ENCODE data around the gene NT5DC3. TPM values are rescaled to one million over a fixed set of nuclear protein-coding genes. Genes with fewer than 3 reads are reported as not detected.

The NT5DC3 gene
- total RNA-seq, 4 donors from 2014 or later = 64.5 to 185 (median 131) TPM

DNA sequence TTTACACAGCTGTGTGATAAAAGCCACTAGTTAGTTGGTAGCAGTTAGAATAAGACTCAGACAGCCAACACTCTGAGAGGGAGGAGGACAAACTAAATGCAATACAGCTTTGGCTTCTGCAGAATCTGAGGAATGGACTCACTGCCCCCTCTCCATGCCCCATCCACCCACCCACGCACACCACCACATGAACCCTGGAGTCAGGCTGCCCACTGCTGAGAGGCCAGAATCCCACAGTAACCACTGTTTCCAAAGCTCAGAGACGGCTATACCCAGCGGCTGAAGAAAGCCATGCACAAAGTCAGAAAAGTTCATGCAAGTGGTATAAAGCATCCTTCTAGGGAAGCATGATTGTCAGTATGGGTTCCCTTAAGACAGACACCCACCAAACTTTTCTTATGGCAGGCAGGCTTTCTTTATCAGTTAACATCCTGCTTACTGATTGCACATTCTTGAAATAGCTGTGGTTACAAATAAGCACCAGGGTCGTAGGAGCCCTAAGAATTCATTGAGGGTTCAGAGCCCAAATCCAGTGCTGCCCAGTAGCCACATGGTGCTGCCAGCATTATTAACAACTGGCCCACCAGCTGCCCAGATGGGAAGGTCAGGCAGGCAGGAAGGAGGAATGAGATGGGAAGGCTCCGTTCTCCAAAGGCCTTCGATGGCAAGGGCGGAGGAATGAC lies 61.5 kb downstream of the NT5DC3 start:
- H3K27me3 ChIP-seq = no peaks in the 10 kb centered on the region
- 14 to 66% methylated on average over 1 to 4 of the region's 7 CpGs for WGBS, 2 donors (ENCODE audit: low coverage in 1 of 2)
- no peak overlapping the region for H3K4me3 ChIP-seq
- no peaks in the 10 kb centered on the region for H3K9me3 ChIP-seq
- peaks cover 0 to 8% (median 0%) of the 10 kb centered on the region in 3 donors for H3K4me1 ChIP-seq
- H3K36me3 ChIP-seq = peaks cover 6 to 100% of the 10 kb centered on the region in 2 donors
- no peak overlapping the region for H3K27ac ChIP-seq
- no peak for ATAC-seq
- no peak for TF ChIP-seq POLR2A (IDR thresholded peaks at IDR 0.05)
- TF ChIP-seq POLR2AphosphoS5 (IDR thresholded peaks at IDR 0.05) = no peak
- no peak for TF ChIP-seq EP300 (IDR thresholded peaks at IDR 0.05)
- TF ChIP-seq, protein P1, sequence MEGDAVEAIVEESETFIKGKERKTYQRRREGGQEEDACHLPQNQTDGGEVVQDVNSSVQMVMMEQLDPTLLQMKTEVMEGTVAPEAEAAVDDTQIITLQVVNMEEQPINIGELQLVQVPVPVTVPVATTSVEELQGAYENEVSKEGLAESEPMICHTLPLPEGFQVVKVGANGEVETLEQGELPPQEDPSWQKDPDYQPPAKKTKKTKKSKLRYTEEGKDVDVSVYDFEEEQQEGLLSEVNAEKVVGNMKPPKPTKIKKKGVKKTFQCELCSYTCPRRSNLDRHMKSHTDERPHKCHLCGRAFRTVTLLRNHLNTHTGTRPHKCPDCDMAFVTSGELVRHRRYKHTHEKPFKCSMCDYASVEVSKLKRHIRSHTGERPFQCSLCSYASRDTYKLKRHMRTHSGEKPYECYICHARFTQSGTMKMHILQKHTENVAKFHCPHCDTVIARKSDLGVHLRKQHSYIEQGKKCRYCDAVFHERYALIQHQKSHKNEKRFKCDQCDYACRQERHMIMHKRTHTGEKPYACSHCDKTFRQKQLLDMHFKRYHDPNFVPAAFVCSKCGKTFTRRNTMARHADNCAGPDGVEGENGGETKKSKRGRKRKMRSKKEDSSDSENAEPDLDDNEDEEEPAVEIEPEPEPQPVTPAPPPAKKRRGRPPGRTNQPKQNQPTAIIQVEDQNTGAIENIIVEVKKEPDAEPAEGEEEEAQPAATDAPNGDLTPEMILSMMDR (IDR thresholded peaks at IDR 0.05) = no peak

DNA sequence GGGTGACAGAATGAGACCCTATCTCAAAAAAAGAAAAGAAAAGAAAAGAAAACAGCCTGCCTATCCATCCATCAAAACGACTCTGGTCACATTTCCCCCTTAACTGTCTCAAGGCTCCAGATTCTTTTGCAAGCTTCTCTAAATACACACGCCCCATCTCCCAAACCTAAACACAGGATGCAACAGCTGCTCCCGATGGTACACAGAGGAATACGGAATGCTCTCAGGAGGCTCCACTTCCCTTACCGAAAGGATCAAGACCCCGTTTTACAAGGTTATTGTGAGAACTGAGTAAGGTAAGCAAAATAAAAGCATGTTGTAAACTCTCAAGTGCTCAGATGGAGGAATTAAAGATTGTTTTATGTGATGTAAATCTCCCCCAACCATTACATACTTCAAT lies 62.3 kb downstream of the NT5DC3 start:
- Histone ChIP-seq H3K4me3 (no peak overlapping the region), H3K9me3 (no peaks in the 10 kb centered on the region), H3K36me3 (peaks cover 6 to 100% of the 10 kb centered on the region in 2 donors), H3K27me3 (no peaks in the 10 kb centered on the region), H3K27ac (no peak overlapping the region), H3K4me1 (peaks cover 0 to 10% (median under 1%) of the 10 kb centered on the region in 3 donors)
- 66 to 83% methylated on average over 1 to 6 of the region's 6 CpGs for WGBS, 2 donors (ENCODE audit: low coverage in 1 of 2)
- no peak for TF ChIP-seq POLR2A (IDR thresholded peaks at IDR 0.05)
- no peak for ATAC-seq

DNA sequence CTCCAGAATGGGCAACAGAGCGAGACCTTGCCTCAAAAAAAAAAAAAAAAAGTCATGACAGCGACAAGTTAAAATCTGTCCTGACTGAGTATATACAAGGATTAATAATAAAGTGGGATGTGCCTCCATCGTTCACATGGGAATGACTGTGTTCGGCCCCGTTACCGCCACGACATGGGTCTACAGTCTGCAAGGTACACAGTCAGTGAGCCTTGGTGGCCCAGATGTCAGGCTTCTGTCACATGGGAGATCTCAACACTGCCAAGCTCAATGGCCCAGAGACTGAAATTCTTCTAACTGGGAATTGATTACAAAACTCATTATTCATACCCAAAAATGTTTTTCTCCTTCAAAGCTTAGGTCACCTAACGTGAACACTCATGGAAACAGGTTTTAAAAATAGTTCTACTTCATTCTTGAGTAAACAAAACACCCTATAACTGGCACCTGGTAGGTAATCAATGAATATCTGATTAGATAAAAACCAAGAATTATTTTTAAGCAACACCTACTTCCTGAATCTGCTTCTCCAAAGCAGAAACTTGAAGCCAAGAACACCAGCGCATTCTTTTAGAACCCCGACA lies 66.0 kb downstream of the NT5DC3 start:
- H3K36me3 ChIP-seq = peaks cover 10 to 100% of the 10 kb centered on the region in 2 donors
- no peaks in the 10 kb centered on the region for H3K9me3 ChIP-seq
- H3K4me3 ChIP-seq = no peak overlapping the region
- H3K27ac ChIP-seq = no peak overlapping the region
- WGBS, 2 donors (ENCODE audit: low coverage in 1 of 2) = 92 to 98% methylated on average over 4 of the region's 10 CpGs
- TF ChIP-seq, protein P1 (IDR thresholded peaks at IDR 0.05) = no peak
- no peak for TF ChIP-seq POLR2AphosphoS5 (IDR thresholded peaks at IDR 0.05)
- no peak for TF ChIP-seq POLR2A (IDR thresholded peaks at IDR 0.05)
- no peak for TF ChIP-seq EP300 (IDR thresholded peaks at IDR 0.05)
- ATAC-seq = no peak
- no peaks in the 10 kb centered on the region for H3K27me3 ChIP-seq
- peaks cover 2 to 33% (median 7%) of the 10 kb centered on the region in 3 donors for H3K4me1 ChIP-seq

DNA sequence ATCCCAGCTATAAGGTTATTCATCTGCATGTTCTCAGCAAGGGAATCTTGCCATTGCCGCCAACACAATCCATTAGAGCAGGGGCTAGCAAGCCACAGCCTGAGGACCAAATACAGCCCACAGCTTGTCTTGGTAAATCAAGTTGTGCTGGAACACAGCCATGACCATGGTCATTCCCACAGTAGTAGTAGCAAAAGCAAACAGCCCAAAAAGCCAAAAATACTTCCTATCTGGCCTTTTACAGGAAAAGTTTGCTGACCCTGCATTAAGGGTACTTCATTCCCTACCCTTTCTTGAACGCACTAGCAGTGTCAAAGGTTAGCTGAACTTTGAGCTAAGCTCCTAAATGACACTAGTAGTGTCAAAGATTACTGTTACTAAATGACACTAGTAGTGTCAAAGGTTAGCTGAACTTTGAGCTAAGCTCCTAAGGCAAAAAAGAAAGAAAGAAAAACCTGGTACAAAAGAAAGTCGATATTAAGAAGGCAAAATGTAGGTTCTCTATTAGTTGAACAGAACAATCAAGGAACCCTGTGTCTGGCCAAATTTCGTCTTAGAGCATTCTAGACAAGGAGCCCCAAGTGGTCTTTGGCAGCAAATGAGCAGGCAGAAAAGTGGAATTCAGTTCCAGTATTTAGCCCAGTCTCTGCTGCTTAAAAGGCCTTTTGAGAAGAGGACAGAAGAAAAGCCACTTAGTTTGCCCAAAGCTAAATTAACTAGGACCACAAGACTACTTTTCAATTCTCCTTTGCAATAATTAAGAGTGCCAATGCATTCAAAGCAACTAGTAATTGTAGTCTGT lies 67.7 kb downstream of the NT5DC3 start:
- H3K4me3 ChIP-seq = no peak overlapping the region
- H3K36me3 ChIP-seq = peaks cover 14 to 100% of the 10 kb centered on the region in 2 donors
- TF ChIP-seq POLR2A (IDR thresholded peaks at IDR 0.05) = no peak
- 38 to 63% methylated on average over 3 of the region's 4 CpGs for WGBS, 2 donors (ENCODE audit: low coverage in 1 of 2)
- peaks cover 2 to 33% (median 7%) of the 10 kb centered on the region in 3 donors for H3K4me1 ChIP-seq
- peak overlapping the region in 2 of 4 donors; percentile 1 to 34 for H3K27ac ChIP-seq
- no peak for ATAC-seq
- H3K9me3 ChIP-seq = no peaks in the 10 kb centered on the region
- no peaks in the 10 kb centered on the region for H3K27me3 ChIP-seq

DNA sequence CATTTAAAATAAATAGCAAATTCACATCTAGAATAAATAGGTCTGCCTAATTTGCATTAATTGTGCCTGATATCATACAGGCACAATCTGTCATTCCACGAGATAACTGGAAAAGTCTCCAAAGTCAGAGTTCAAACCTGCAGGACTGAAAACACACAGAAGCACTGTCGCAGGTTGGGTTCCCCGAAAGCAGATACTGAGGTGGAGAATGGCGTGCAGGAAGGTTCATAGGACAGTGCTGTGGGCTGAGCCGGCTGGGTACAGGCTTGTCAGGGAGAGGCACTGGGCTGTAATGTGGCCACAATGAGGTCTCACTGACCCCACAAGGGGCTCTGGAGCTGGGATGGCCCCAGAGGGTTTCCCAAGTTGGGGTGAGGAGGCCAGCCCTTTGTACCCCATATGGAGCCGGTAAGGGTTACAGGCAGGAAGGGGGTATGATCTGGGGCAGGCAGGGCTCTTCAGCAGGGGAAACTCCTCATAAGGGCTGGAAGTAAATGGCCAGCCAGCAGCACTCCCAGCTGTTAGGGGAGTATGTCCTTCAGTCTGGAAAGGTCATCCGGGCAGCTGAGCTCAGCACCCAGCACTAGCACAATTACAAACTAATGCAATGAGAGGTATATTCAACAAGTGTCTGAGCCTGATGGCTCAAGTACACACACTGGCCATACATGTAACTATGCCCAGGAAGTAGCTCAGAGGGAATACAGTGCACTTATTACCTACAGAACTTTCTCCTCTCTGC lies 68.5 kb downstream of the NT5DC3 start:
- Histone ChIP-seq H3K4me1 (peaks cover 2 to 33% (median 7%) of the 10 kb centered on the region in 3 donors), H3K4me3 (no peak overlapping the region), H3K27ac (peak overlapping the region in 2 of 4 donors; percentile 1 to 34), H3K9me3 (no peaks in the 10 kb centered on the region), H3K36me3 (peaks cover 12 to 100% of the 10 kb centered on the region in 2 donors), H3K27me3 (no peaks in the 10 kb centered on the region)
- WGBS, 2 donors (ENCODE audit: low coverage in 1 of 2) = 77 to 79% methylated on average over 5 to 6 of the region's 7 CpGs
- no peak for TF ChIP-seq POLR2A (IDR thresholded peaks at IDR 0.05)
- TF ChIP-seq, protein P1 (IDR thresholded peaks at IDR 0.05) = no peak
- TF ChIP-seq EP300 (IDR thresholded peaks at IDR 0.05) = no peak
- no peak for TF ChIP-seq POLR2AphosphoS5 (IDR thresholded peaks at IDR 0.05)
- peak; percentile 22 for ATAC-seq
